ENCODE results near the gene ZEB1. TPM values are rescaled to one million over a fixed set of nuclear protein-coding genes. Genes with fewer than 3 reads are reported as not detected.
A peak's percentile ranks its signal among the peaks of the same experiment; 100 is the strongest.

Gene ZEB1
- total and polyA plus RNA-seq, 9 donors = 39.8 to 91.9 (median 57.3) TPM

- H3K36me3 ChIP-seq (ENCODE audit: control insufficient read depth, insufficient read depth, low read length) = peaks cover 28% of the 10 kb centered on the region
- no peak overlapping the region for H3K4me3 ChIP-seq (ENCODE audit: low read length)
- no peak overlapping the region for H3K27ac ChIP-seq (ENCODE audit: low read length)
- no peaks in the 10 kb centered on the region for H3K27me3 ChIP-seq (ENCODE audit: control insufficient read depth, insufficient read depth, low read length)
- no peak for DNase-seq
- H3K4me1 ChIP-seq (ENCODE audit: control insufficient read depth, insufficient read depth, low read length) = no peaks in the 10 kb centered on the region
- peaks cover 26% of the 10 kb centered on the region for H3K9me3 ChIP-seq (replicated peaks; ENCODE audit: control insufficient read depth, low read depth, low read length)
Measured at GRCh38 chr10:31509989-31510388, 191.0 kb downstream of the ZEB1 start.

GRCh38 chr10:31515116-31515515 lies 196.1 kb downstream of the ZEB1 start:
- H3K4me3 ChIP-seq (ENCODE audit: low read length) = no peak overlapping the region
- no peaks in the 10 kb centered on the region for H3K9me3 ChIP-seq (replicated peaks; ENCODE audit: control insufficient read depth, low read depth, low read length)
- no peaks in the 10 kb centered on the region for H3K27me3 ChIP-seq (ENCODE audit: control insufficient read depth, insufficient read depth, low read length)
- no CpG with 5 or more reads among the region's 2 CpGs for WGBS (ENCODE audit: insufficient coverage)
- H3K36me3 ChIP-seq (ENCODE audit: control insufficient read depth, insufficient read depth, low read length) = peaks cover 20% of the 10 kb centered on the region
- H3K27ac ChIP-seq (ENCODE audit: low read length) = no peak overlapping the region
- no peaks in the 10 kb centered on the region for H3K4me1 ChIP-seq (ENCODE audit: control insufficient read depth, insufficient read depth, low read length)
- DNase-seq = no peak

- DNase-seq = no peak
- Histone ChIP-seq H3K36me3 (ENCODE audit: control insufficient read depth, insufficient read depth, low read length) (peaks cover 27% of the 10 kb centered on the region), H3K27ac (ENCODE audit: low read length) (no peak overlapping the region), H3K9me3 (replicated peaks; ENCODE audit: control insufficient read depth, low read depth, low read length) (no peaks in the 10 kb centered on the region), H3K27me3 (ENCODE audit: control insufficient read depth, insufficient read depth, low read length) (no peaks in the 10 kb centered on the region), H3K4me3 (ENCODE audit: low read length) (no peak overlapping the region), H3K4me1 (ENCODE audit: control insufficient read depth, insufficient read depth, low read length) (no peaks in the 10 kb centered on the region)
Measured at GRCh38 chr10:31515819-31516402, 196.9 kb downstream of the ZEB1 start.

- Histone ChIP-seq H3K9me3 (replicated peaks; ENCODE audit: control insufficient read depth, low read depth, low read length) (no peaks in the 10 kb centered on the region), H3K36me3 (ENCODE audit: control insufficient read depth, insufficient read depth, low read length) (peaks cover 43% of the 10 kb centered on the region), H3K27me3 (ENCODE audit: control insufficient read depth, insufficient read depth, low read length) (no peaks in the 10 kb centered on the region), H3K4me1 (ENCODE audit: control insufficient read depth, insufficient read depth, low read length) (peaks cover 4% of the 10 kb centered on the region), H3K27ac (ENCODE audit: low read length) (no peak overlapping the region), H3K4me3 (ENCODE audit: low read length) (no peak overlapping the region)
- no peak for DNase-seq
- WGBS (ENCODE audit: insufficient coverage) = 92% methylated on average over 4 of the region's 4 CpGs
Measured at GRCh38 chr10:31520986-31521831, 202.2 kb downstream of the ZEB1 start.

GRCh38 chr10:31522820-31523219 lies 203.8 kb downstream of the ZEB1 start:
- H3K4me1 ChIP-seq (ENCODE audit: control insufficient read depth, insufficient read depth, low read length) = peaks cover 4% of the 10 kb centered on the region

GRCh38 chr10:31524460-31524859 lies 205.4 kb downstream of the ZEB1 start:
- 100% methylated on average over 3 of the region's 4 CpGs for WGBS (ENCODE audit: insufficient coverage)
- no peak overlapping the region for H3K27ac ChIP-seq (ENCODE audit: low read length)
- no peak overlapping the region for H3K4me3 ChIP-seq (ENCODE audit: low read length)
- H3K4me1 ChIP-seq (ENCODE audit: control insufficient read depth, insufficient read depth, low read length) = peaks cover 4% of the 10 kb centered on the region
- H3K36me3 ChIP-seq (ENCODE audit: control insufficient read depth, insufficient read depth, low read length) = peaks cover 45% of the 10 kb centered on the region
- H3K27me3 ChIP-seq (ENCODE audit: control insufficient read depth, insufficient read depth, low read length) = no peaks in the 10 kb centered on the region
- no peaks in the 10 kb centered on the region for H3K9me3 ChIP-seq (replicated peaks; ENCODE audit: control insufficient read depth, low read depth, low read length)
- DNase-seq = no peak

More at GRCh38 chr10:31522820-31523219, 203.8 kb downstream of the ZEB1 start:
- 100% methylated on average over 1 of the region's 4 CpGs for WGBS (ENCODE audit: insufficient coverage)
- Histone ChIP-seq H3K9me3 (replicated peaks; ENCODE audit: control insufficient read depth, low read depth, low read length) (no peaks in the 10 kb centered on the region), H3K27me3 (ENCODE audit: control insufficient read depth, insufficient read depth, low read length) (no peaks in the 10 kb centered on the region), H3K36me3 (ENCODE audit: control insufficient read depth, insufficient read depth, low read length) (peaks cover 48% of the 10 kb centered on the region), H3K27ac (ENCODE audit: low read length) (no peak overlapping the region), H3K4me3 (ENCODE audit: low read length) (no peak overlapping the region)
- peak; percentile 16 for DNase-seq

GRCh38 chr10:31526178-31526577 lies 207.2 kb downstream of the ZEB1 start:
- H3K27ac ChIP-seq (ENCODE audit: low read length) = no peak overlapping the region
- H3K36me3 ChIP-seq (ENCODE audit: control insufficient read depth, insufficient read depth, low read length) = peaks cover 32% of the 10 kb centered on the region
- no peaks in the 10 kb centered on the region for H3K9me3 ChIP-seq (replicated peaks; ENCODE audit: control insufficient read depth, low read depth, low read length)
- DNase-seq = peak; percentile 26
- H3K4me3 ChIP-seq (ENCODE audit: low read length) = no peak overlapping the region
- no peaks in the 10 kb centered on the region for H3K27me3 ChIP-seq (ENCODE audit: control insufficient read depth, insufficient read depth, low read length)
- H3K4me1 ChIP-seq (ENCODE audit: control insufficient read depth, insufficient read depth, low read length) = peaks cover 4% of the 10 kb centered on the region
- WGBS (ENCODE audit: insufficient coverage) = no CpG with 5 or more reads among the region's 4 CpGs

GRCh38 chr10:31526681-31527080 lies 207.7 kb downstream of the ZEB1 start:
- H3K9me3 ChIP-seq (replicated peaks; ENCODE audit: control insufficient read depth, low read depth, low read length) = no peaks in the 10 kb centered on the region
- H3K27ac ChIP-seq (ENCODE audit: low read length) = no peak overlapping the region
- no peak for DNase-seq
- no peak overlapping the region for H3K4me3 ChIP-seq (ENCODE audit: low read length)
- peaks cover 27% of the 10 kb centered on the region for H3K36me3 ChIP-seq (ENCODE audit: control insufficient read depth, insufficient read depth, low read length)
- no peaks in the 10 kb centered on the region for H3K27me3 ChIP-seq (ENCODE audit: control insufficient read depth, insufficient read depth, low read length)
- WGBS (ENCODE audit: insufficient coverage) = 84% methylated on average over 9 of the region's 11 CpGs
- H3K4me1 ChIP-seq (ENCODE audit: control insufficient read depth, insufficient read depth, low read length) = peaks cover 4% of the 10 kb centered on the region

- H3K27me3 ChIP-seq (ENCODE audit: control insufficient read depth, insufficient read depth, low read length) = no peaks in the 10 kb centered on the region
- H3K4me1 ChIP-seq (ENCODE audit: control insufficient read depth, insufficient read depth, low read length) = no peaks in the 10 kb centered on the region
- H3K36me3 ChIP-seq (ENCODE audit: control insufficient read depth, insufficient read depth, low read length) = peaks cover 21% of the 10 kb centered on the region
- DNase-seq = no peak
- H3K4me3 ChIP-seq (ENCODE audit: low read length) = no peak overlapping the region
- H3K9me3 ChIP-seq (replicated peaks; ENCODE audit: control insufficient read depth, low read depth, low read length) = no peaks in the 10 kb centered on the region
- no peak overlapping the region for H3K27ac ChIP-seq (ENCODE audit: low read length)
Measured at GRCh38 chr10:31528831-31529230, 209.8 kb downstream of the ZEB1 start.

GRCh38 chr10:31536302-31536701 lies 217.3 kb downstream of the ZEB1 start:
- 43% methylated on average over 3 of the region's 3 CpGs for WGBS (ENCODE audit: insufficient coverage)
- Histone ChIP-seq H3K9me3 (replicated peaks; ENCODE audit: control insufficient read depth, low read depth, low read length) (no peaks in the 10 kb centered on the region), H3K4me1 (ENCODE audit: control insufficient read depth, insufficient read depth, low read length) (no peaks in the 10 kb centered on the region), H3K27me3 (ENCODE audit: control insufficient read depth, insufficient read depth, low read length) (no peaks in the 10 kb centered on the region), H3K27ac (ENCODE audit: low read length) (no peak overlapping the region), H3K36me3 (ENCODE audit: control insufficient read depth, insufficient read depth, low read length) (no peaks in the 10 kb centered on the region), H3K4me3 (ENCODE audit: low read length) (no peak overlapping the region)
- DNase-seq = peak; percentile 83
